K562 (cell line): ENCODE measurements around the gene CNIH3. TPM values are rescaled to one million over a fixed set of nuclear protein-coding genes. Genes with fewer than 3 reads are reported as not detected.

Experiments
- ATAC-seq: fragments of 200-7000 bp; cut with Tn5 transposase; 3 replicates; pipeline ENCODE4 v1.9.1; 2020; ENCODE audit warnings: moderate library complexity
- BruUV-seq: library from RNA; stranded (reverse); fragments of 400-500 nt; replicated peaks from 2 replicates; lab custom pipeline; 2021; lab: Mats Ljungman, UMichigan
- CTCF ChIA-PET: fragments of 300-600 bp; formaldehyde crosslinking; extraction: SDS; loops from one replicate; lab custom pipeline; 2021; ENCODE audit warnings: low intra/inter-chr PET ratio; lab: Yijun Ruan, JAX
- POLR2A ChIA-PET: fragments of 300-600, 350-650 bp; sonication (Branson Sonifier 250); formaldehyde crosslinking; extraction: SDS; loops from one replicate; lab custom pipeline; 2021; ENCODE audit warnings: antibody characterized with exemption, inconsistent platforms; lab: Yijun Ruan, JAX
- DNase-seq, 4 experiments: peaks; one replicate each; pipeline versions ENCODE4 v3.0.0 to v3.0.0-alpha.2; 2011 to 2018; ENCODE audit warnings: low spot score in 3 of 4, mixed read lengths in 3 of 4; ENCODE audit errors: extremely low read depth in 1 of 4
- FAIRE-seq: peaks from 2 replicates; lab custom pipeline; 2011; peaks lifted over from hg19 to GRCh38; lab: Jason Lieb, UNC
- H2AFZ ChIP-seq: 2 replicates; pipeline ENCODE4 v1.6.0; 2011; ENCODE audit warnings: low read depth, low read length, control low read depth, inconsistent platforms
- H3K27ac ChIP-seq: fragments of 200-600 bp; 3 replicates; pipeline ENCODE4 v1.8.0; 2011; ENCODE audit warnings: low read depth, mild to moderate bottlenecking, control low read depth, inconsistent platforms, low read length, moderate library complexity, mixed read lengths; ENCODE audit errors: extremely low read depth
- H3K27me3 ChIP-seq, 2 experiments: fragments of 300-600 bp in 1 of 2; 2 replicates in 1 of 2; 3 replicates in 1 of 2; pipeline versions ENCODE4 v1.6.0 to v1.8.0; 2011; ENCODE audit warnings: inconsistent platforms in 2 of 2, low read length in 2 of 2, mild to moderate bottlenecking in 1 of 2, mixed read lengths in 1 of 2, moderate library complexity in 1 of 2; ENCODE audit not compliant: control insufficient read depth in 2 of 2, insufficient read depth in 2 of 2
- H3K36me3 ChIP-seq: fragments of 300-600 bp; 3 replicates; pipeline ENCODE4 v1.8.0; 2011; ENCODE audit warnings: mild to moderate bottlenecking, low read length, inconsistent platforms; ENCODE audit not compliant: control insufficient read depth, insufficient read depth
- H3K4me1 ChIP-seq, 2 experiments: fragments of 200-600 bp in 1 of 2; replicated peaks in 1 of 2; 2 replicates in 1 of 2; 3 replicates in 1 of 2; pipeline versions ENCODE4 v1.5.1 to v1.8.0; 2011; ENCODE audit warnings: inconsistent platforms in 2 of 2, low read length in 2 of 2, mild to moderate bottlenecking in 1 of 2, mixed read lengths in 1 of 2, moderate library complexity in 1 of 2; ENCODE audit not compliant: control insufficient read depth in 2 of 2, insufficient read depth in 2 of 2
- H3K4me2 ChIP-seq: 2 replicates; pipeline ENCODE4 v1.6.1; 2011; ENCODE audit warnings: low read length, control low read depth, inconsistent platforms, mixed read lengths; ENCODE audit not compliant: insufficient read depth
- H3K4me3 ChIP-seq: fragments of 200-600 bp; sonication (generic), shearing (Covaris generic); 2 replicates; pipeline ENCODE4 v1.5.1; 2016; ENCODE audit warnings: control low read depth, inconsistent platforms
- H3K79me2 ChIP-seq: fragments of 200-600 bp; 3 replicates; pipeline ENCODE4 v1.8.0; 2011; ENCODE audit warnings: low read length, inconsistent platforms; ENCODE audit not compliant: control insufficient read depth, insufficient read depth
- H3K9ac ChIP-seq, 2 experiments: 2 replicates each; pipeline versions ENCODE4 v1.6.0 to v1.6.1; 2011; ENCODE audit warnings: low read depth in 2 of 2, low read length in 2 of 2, control low read depth in 1 of 2, inconsistent platforms in 1 of 2, mild to moderate bottlenecking in 1 of 2, mixed read lengths in 1 of 2; ENCODE audit not compliant: insufficient read depth in 1 of 2
- H3K9me1 ChIP-seq: one replicate; pipeline ENCODE4 v1.6.0; 2011; ENCODE audit warnings: inconsistent platforms, mild to moderate bottlenecking, low read length, moderate library complexity; ENCODE audit not compliant: control insufficient read depth, insufficient read depth
- H3K9me3 ChIP-seq: replicated peaks from 2 replicates; pipeline ENCODE4 v1.5.1; 2011; ENCODE audit warnings: low read depth, low read length, inconsistent platforms; ENCODE audit not compliant: control insufficient read depth, insufficient read depth
- H4K20me1 ChIP-seq: replicated peaks from 2 replicates; pipeline ENCODE4 v1.6.1; 2011; ENCODE audit warnings: low read length, inconsistent platforms, mixed read lengths; ENCODE audit not compliant: control insufficient read depth, insufficient read depth
- CTCF ChIP-seq, 3 experiments: IDR thresholded peaks in 2 of 3; conservative IDR thresholded peaks in 1 of 3; 2 replicates each; pipeline ENCODE4 v1.5.1; 2011 to 2012; ENCODE audit warnings: low read length in 3 of 3, mild to moderate bottlenecking in 3 of 3, control low read depth in 2 of 3, improper control_type of control experiment in 1 of 3, inconsistent platforms in 1 of 3, low read depth in 1 of 3, mixed read lengths in 1 of 3, moderate library complexity in 1 of 3; ENCODE audit not compliant: insufficient read depth in 2 of 3
- MYC ChIP-seq, 2 experiments: fragments of 250-450 bp in 1 of 2; sonication (Bioruptor Pico) in 1 of 2; IDR thresholded peaks; 2 replicates each; pipeline versions ENCODE4 v1.5.1 to v1.6.1; 2012 to 2021; ENCODE audit warnings: low read depth in 2 of 2, borderline replicate concordance in 1 of 2, improper control_type of control experiment in 1 of 2, low read length in 1 of 2, mild to moderate bottlenecking in 1 of 2, moderate library complexity in 1 of 2
- NFYB ChIP-seq: IDR thresholded peaks from 2 replicates; pipeline ENCODE4 v1.6.1; 2011; ENCODE audit warnings: mild to moderate bottlenecking, moderate library complexity; ENCODE audit not compliant: insufficient read length; ENCODE audit errors: extremely low read depth
- RAD21 ChIP-seq, 2 experiments: fragments of 250-450 bp in 1 of 2; fragments of 450-650 bp in 1 of 2; sonication (Bioruptor Pico) in 1 of 2; formaldehyde crosslinking in 1 of 2; IDR thresholded peaks in 1 of 2; conservative IDR thresholded peaks in 1 of 2; 2 replicates each; pipeline versions ENCODE4 v1.4.0 to v1.8.0; 2020 to 2022; ENCODE audit warnings: mild to moderate bottlenecking in 2 of 2, moderate library complexity in 1 of 2
- SAFB2 ChIP-seq: fragments of 200-400 bp; formaldehyde crosslinking; IDR thresholded peaks from 2 replicates; pipeline ENCODE4 v1.6.1; 2018; ENCODE audit warnings: borderline replicate concordance, low read length, low read depth, moderate library complexity; ENCODE audit not compliant: severe bottlenecking
- YY1 ChIP-seq, 3 experiments: IDR thresholded peaks; 2 replicates each; pipeline ENCODE4 v1.6.1; 2011; ENCODE audit warnings: low read length in 2 of 3, mild to moderate bottlenecking in 2 of 3, moderate library complexity in 2 of 3, borderline replicate concordance in 1 of 3, control low read depth in 1 of 3, low read depth in 1 of 3; ENCODE audit not compliant: insufficient read depth in 3 of 3, insufficient replicate concordance in 2 of 3, control insufficient read depth in 1 of 3, insufficient read length in 1 of 3; ENCODE audit errors: extremely low read depth in 1 of 3
- ZMIZ1 ChIP-seq, 2 experiments: fragments of 150-350 bp in 1 of 2; IDR thresholded peaks; 2 replicates each; pipeline ENCODE4 v1.6.1; 2012 to 2016; ENCODE audit warnings: low read depth in 2 of 2, low read length in 2 of 2, mild to moderate bottlenecking in 1 of 2, moderate library complexity in 1 of 2
- ZNF707 ChIP-seq: fragments of 250-450 bp; sonication (Bioruptor Pico); conservative IDR thresholded peaks from 2 replicates; pipeline ENCODE4 v1.8.0; 2022; ENCODE audit warnings: inconsistent platforms, mild to moderate bottlenecking, moderate library complexity
- WGBS: fragments of 100-300 bp; shearing (Covaris generic); methylation state at CpG from one replicate; pipeline ENCODE4 v1.1.6; 2016; ENCODE audit warnings: low coverage, mixed read lengths; ENCODE audit not compliant: insufficient coverage; ENCODE audit errors: missing lambda C conversion rate; 5-methylcytosine and 5-hydroxymethylcytosine counted together
- in situ Hi-C: fragments of 300-500 bp; cut with MboI; formaldehyde crosslinking; loops from 4 replicates; pipeline ENCODE4 v1.15.0; 2018; ENCODE audit warnings: inconsistent platforms, mixed read lengths
- intact Hi-C: fragments of 100-400 bp; cut with micrococcal nuclease; formaldehyde crosslinking; loops from 2 replicates; pipeline ENCODE4 v1.14.2; 2022
- polyA plus RNA-seq, 8 experiments: library from polyadenylated mRNA; depleted of rRNA in 4 of 8; stranded (reverse) in 5 of 8; unstranded in 3 of 8; fragments of >200 nt; fragmentation: Nextera tagmentation in 2 of 8; fragmentation: Illumina TruSeq in 1 of 8; extraction: Ambion mirVana in 2 of 8; extraction: Trizol in 1 of 8; gene quantifications; 2 replicates each; pipeline versions ENCODE4 v1.2.1 to v1.2.3, GENCODE V29; 2011 to 2014; ENCODE audit warnings: inconsistent platforms in 1 of 8, missing spikeins in 1 of 8
- total RNA-seq, 7 experiments: library from RNA; depleted of rRNA in 6 of 7; stranded (reverse); fragments of >200 nt in 6 of 7; fragmentation: Illumina TruSeq in 2 of 7; extraction: Trizol in 2 of 7; gene quantifications; 2 replicates each; pipeline versions ENCODE4 v1.2.1 to v1.2.3, GENCODE V29; 2011 to 2021; ENCODE audit warnings: low replicate concordance in 1 of 7

Gene CNIH3
- total and polyA plus RNA-seq, 9 of the 15 experiments (the other 6 are each of a cell fraction or from before 2014, with no cell fraction given) = 0.14 to 1.8 (median 0.79) TPM

GRCh38 chr1:224734261-224734935 is 118.3 kb downstream of the CNIH3 start:
- 5% methylated on average over 13 of the region's 13 CpGs for WGBS
- no peaks in the 10 kb centered on the region for H3K9me3 ChIP-seq
- ChIA-PET CTCF (no interaction called here), POLR2A (interaction anchor here (1.1 to 1.3 kb wide), 2 partner anchors 11 to 21 kb away, joined by 3 read pairs; no protein-coding TSS in a partner anchor)
- H3K4me3 ChIP-seq = no peak overlapping the region
- H3K4me1 ChIP-seq = no peaks in the 10 kb centered on the region
- DNase-seq (peak; percentile 22 to 39 (median 34)), ATAC-seq (peak; percentile 82), FAIRE-seq (peak; percentile 58)
- in situ Hi-C loops (no loop called here), intact Hi-C loops (loop anchor here (10.0 kb wide), 1 partner anchor 220 kb away; no protein-coding TSS in a partner anchor)
- H3K36me3 ChIP-seq = no peaks in the 10 kb centered on the region
- no TSS peak for BruUV-seq
- no peak overlapping the region for H3K27ac ChIP-seq
- H4K20me1 ChIP-seq = 0 out of 2 replicates have a peak, but pooled peaks cover 2% of the 10 kb centered on the region
- H3K9ac ChIP-seq = no peak overlapping the region
- no peaks in the 10 kb centered on the region for H3K79me2 ChIP-seq
- H2AFZ ChIP-seq = no peak overlapping the region
- no peaks in the 10 kb centered on the region for H3K9me1 ChIP-seq
- no peak overlapping the region for H3K4me2 ChIP-seq
- peaks cover 16 to 38% of the 10 kb centered on the region in 2 experiments for H3K27me3 ChIP-seq
- TF ChIP-seq NFYB = no peak
- TF ChIP-seq ZNF707 = no peak
- no peak for TF ChIP-seq YY1 (IDR thresholded peaks at IDR 0.05; ENCODE audit: borderline replicate concordance in 1 of 3, control insufficient read depth in 1 of 3, extremely low read depth in 1 of 3, insufficient read depth in 3 of 3, insufficient read length in 1 of 3, insufficient replicate concordance in 2 of 3, low read depth in 1 of 3, low read length in 2 of 3)
- TF ChIP-seq RAD21 (CRISPR knock-in tag; conservative IDR thresholded peaks at IDR 0.05 in 1 of 2, IDR thresholded peaks at IDR 0.05 in 1 of 2) = peak in 1 of 2 experiments; percentile 33; a peak in 2 of 4 replicates
- peak; percentile 61 to 98 (median 83) for TF ChIP-seq CTCF (IDR thresholded peaks at IDR 0.05 in 2 of 3, conservative IDR thresholded peaks at IDR 0.05 in 1 of 3; ENCODE audit: insufficient read depth in 2 of 3, low read depth in 1 of 3, low read length in 3 of 3)
- no peak for TF ChIP-seq MYC (IDR thresholded peaks at IDR 0.05; ENCODE audit: low read depth, low read length)
- no peak for TF ChIP-seq MYC (CRISPR knock-in tag; IDR thresholded peaks at IDR 0.05; ENCODE audit: borderline replicate concordance, low read depth)
- no peak for TF ChIP-seq SAFB2
- no peak for TF ChIP-seq ZMIZ1 (IDR thresholded peaks at IDR 0.05; ENCODE audit: low read depth in 2 of 2, low read length in 2 of 2)
